Left lung (tissue), 10 donors: ENCODE data around the gene KCNMB2. TPM values are rescaled to one million over a fixed set of nuclear protein-coding genes. Genes with fewer than 3 reads are reported as not detected.

Experiments
- ATAC-seq: fragments of 200-7000 bp; cut with Tn5 transposase; one replicate; pipeline ENCODE4 v1.9.1; 2020; ENCODE audit warnings: moderate library complexity
- DNase-seq, 4 donors: peaks; one replicate each; pipeline ENCODE4 v3.0.0-alpha.2; 2013 to 2020
- H3K27ac ChIP-seq, 2 donors: fragments of 200-600 bp; sonication (generic) in 1 of 2; one replicate each; pipeline versions ENCODE4 v1.5.0 to v1.8.0; 2020 to 2021
- H3K27me3 ChIP-seq, 2 donors: fragments of 200-600 bp; sonication (generic) in 1 of 2; one replicate each; pipeline versions ENCODE4 v1.5.0 to v1.8.0; 2020 to 2021
- H3K36me3 ChIP-seq, 2 donors: fragments of 200-600 bp; sonication (generic) in 1 of 2; one replicate each; pipeline versions ENCODE4 v1.5.0 to v1.8.0; 2020 to 2021
- H3K4me1 ChIP-seq, 2 donors: fragments of 200-600 bp; one replicate each; pipeline ENCODE4 v1.8.0; 2021
- H3K4me3 ChIP-seq, 2 donors: fragments of 200-600 bp; sonication (generic) in 1 of 2; one replicate each; pipeline versions ENCODE4 v1.5.0 to v1.8.0; 2020 to 2021; ENCODE audit warnings: mild to moderate bottlenecking in 1 of 2
- H3K9me3 ChIP-seq, 2 donors: fragments of 200-600 bp; sonication (generic) in 1 of 2; one replicate each; pipeline versions ENCODE4 v1.5.0 to v1.8.0; 2020 to 2021
- intact Hi-C, 2 donors: fragments of 100-400 bp; cut with DNase I; formaldehyde crosslinking; loops; one replicate each; pipeline versions ENCODE4 v1.11.2 to v1.14.2; 2022
- polyA plus RNA-seq, 6 donors: library from polyadenylated mRNA; unstranded; fragments of 120-200 nt; gene quantifications; one replicate each; pipeline ENCODE4 v1.2.1, GENCODE V29; 2013; ENCODE audit not compliant: insufficient read length in 6 of 6
- total RNA-seq, 2 donors: library from RNA; stranded (reverse); fragmentation: NEBNext Ultra II Directional; extraction: Animal tissue kit (Norgen Biotek cat#: 25700); gene quantifications; one replicate each; pipeline ENCODE4 v1.2.1, GENCODE V29; 2021
- TF ChIP-seq, protein P1 (sequence below), 2 donors: fragments of 200-600 bp; sonication (generic) in 1 of 2; IDR thresholded peaks; one replicate each; pipeline versions ENCODE4 v1.5.0 to v1.8.0; 2021; ENCODE audit warnings: antibody characterized with exemption in 2 of 2
- donor health status: DM: no; HTN: yes; CAD: no.
- donor health status: DM: no; HTN: no; CAD: no.

Gene KCNMB2
- total and polyA plus RNA-seq, 8 donors = 0.45 to 16.9 (median 12.1) TPM

DNA sequence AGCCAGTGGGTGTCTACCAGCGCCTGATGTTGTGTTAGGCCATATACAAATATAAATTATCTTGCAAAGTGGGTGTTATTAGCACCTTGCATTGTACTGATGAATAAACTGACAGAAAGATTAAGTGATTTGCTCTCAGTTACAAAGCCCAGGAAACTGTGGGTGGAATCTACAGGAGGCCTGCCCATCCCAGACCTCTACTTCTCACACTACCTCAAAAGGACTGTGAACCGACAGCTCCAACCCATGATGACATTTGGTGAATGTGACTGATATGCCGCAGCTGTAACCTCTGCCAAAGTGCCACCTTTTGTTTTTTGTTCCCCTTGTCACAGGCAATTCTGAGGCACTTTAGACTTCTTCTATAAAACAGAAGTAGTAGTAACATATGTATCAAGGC is 43.7 kb upstream of the KCNMB2 start:
- TF ChIP-seq, protein P1, sequence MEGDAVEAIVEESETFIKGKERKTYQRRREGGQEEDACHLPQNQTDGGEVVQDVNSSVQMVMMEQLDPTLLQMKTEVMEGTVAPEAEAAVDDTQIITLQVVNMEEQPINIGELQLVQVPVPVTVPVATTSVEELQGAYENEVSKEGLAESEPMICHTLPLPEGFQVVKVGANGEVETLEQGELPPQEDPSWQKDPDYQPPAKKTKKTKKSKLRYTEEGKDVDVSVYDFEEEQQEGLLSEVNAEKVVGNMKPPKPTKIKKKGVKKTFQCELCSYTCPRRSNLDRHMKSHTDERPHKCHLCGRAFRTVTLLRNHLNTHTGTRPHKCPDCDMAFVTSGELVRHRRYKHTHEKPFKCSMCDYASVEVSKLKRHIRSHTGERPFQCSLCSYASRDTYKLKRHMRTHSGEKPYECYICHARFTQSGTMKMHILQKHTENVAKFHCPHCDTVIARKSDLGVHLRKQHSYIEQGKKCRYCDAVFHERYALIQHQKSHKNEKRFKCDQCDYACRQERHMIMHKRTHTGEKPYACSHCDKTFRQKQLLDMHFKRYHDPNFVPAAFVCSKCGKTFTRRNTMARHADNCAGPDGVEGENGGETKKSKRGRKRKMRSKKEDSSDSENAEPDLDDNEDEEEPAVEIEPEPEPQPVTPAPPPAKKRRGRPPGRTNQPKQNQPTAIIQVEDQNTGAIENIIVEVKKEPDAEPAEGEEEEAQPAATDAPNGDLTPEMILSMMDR (IDR thresholded peaks at IDR 0.05) = no peak
- no peaks in the 10 kb centered on the region for H3K27me3 ChIP-seq
- intact Hi-C loops = no loop called here
- peaks cover 0 to 7% of the 10 kb centered on the region in 2 donors for H3K9me3 ChIP-seq
- ATAC-seq = no peak
- DNase-seq = no peak
- H3K4me1 ChIP-seq = no peaks in the 10 kb centered on the region
- H3K27ac ChIP-seq = no peak overlapping the region
- no peaks in the 10 kb centered on the region for H3K36me3 ChIP-seq
- H3K4me3 ChIP-seq = no peak overlapping the region

DNA sequence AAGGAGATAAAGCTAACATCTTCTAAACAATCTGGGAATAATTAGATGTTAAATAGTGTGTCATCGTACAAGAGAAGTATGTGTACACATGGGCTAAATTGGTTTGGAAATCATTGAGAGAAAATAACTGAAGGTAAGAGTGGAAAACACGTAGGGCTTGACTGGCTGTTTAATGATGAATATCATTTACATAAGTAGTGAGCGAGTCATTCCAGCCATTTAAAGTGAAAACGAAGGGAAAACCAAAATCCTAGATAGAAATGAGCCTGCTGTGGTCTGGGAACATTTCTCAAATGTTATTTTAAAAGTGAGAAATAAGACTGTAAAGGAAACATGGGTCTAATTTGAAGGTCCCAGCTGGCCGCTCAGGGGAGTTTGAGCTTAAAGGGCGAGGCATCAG is 41.9 kb upstream of the KCNMB2 start:
- peaks cover 0 to 7% of the 10 kb centered on the region in 2 donors for H3K9me3 ChIP-seq
- no peak for DNase-seq
- no peak overlapping the region for H3K27ac ChIP-seq
- H3K36me3 ChIP-seq = no peaks in the 10 kb centered on the region
- H3K4me1 ChIP-seq = no peaks in the 10 kb centered on the region
- TF ChIP-seq, protein P1 (IDR thresholded peaks at IDR 0.05) = no peak
- no peak overlapping the region for H3K4me3 ChIP-seq
- no peaks in the 10 kb centered on the region for H3K27me3 ChIP-seq
- no peak for ATAC-seq
- intact Hi-C loops = no loop called here

DNA sequence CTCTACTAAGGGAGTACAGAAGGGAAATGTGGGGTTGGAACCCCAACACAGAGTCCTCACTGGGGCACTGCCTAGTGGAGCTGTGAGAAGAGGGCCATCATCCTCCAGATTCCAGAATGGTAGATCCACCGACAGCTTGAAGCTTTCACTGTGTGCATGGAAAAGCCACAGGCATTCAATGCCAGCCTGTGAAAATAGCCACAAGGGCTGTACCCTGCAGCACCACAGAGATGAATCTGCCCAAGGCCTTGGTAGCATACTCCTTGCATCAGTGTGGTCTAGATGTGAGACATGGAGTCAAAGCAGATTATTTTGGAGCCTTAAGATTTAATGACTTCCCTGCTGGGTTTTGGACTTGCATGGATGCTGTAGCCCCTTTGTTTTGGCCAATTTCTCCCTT is 39.3 kb upstream of the KCNMB2 start:
- no peak for ATAC-seq
- intact Hi-C loops = no loop called here

DNA sequence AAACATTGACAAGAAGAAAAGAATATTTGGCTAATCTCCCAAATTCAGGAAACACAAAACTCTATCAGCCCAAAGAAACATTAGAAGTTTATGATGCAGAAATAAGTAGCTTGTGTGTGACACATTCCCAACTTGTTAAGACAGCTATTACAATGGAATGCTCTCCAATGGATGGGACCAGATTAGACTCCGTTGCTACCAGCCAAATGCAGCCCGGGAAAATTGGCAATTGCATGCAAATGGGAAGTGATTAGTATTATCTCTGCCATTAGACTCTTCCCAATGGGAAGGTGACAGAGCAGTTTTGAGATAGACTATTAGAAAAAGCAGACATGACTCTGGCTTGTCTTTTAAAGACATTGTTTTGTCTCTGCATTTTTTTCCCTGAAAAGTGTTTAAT is 37.4 kb upstream of the KCNMB2 start:
- Histone ChIP-seq H3K36me3 (no peaks in the 10 kb centered on the region), H3K4me3 (no peak overlapping the region), H3K4me1 (no peaks in the 10 kb centered on the region), H3K9me3 (peaks cover 0 to 7% of the 10 kb centered on the region in 2 donors), H3K27ac (no peak overlapping the region), H3K27me3 (no peaks in the 10 kb centered on the region)
- DNase-seq = no peak
- intact Hi-C loops = no loop called here
- TF ChIP-seq, protein P1 (IDR thresholded peaks at IDR 0.05) = no peak
- ATAC-seq = no peak

More for the DNA sequence above, 39.3 kb upstream of the KCNMB2 start:
- no peaks in the 10 kb centered on the region for H3K4me1 ChIP-seq
- no peaks in the 10 kb centered on the region for H3K36me3 ChIP-seq
- H3K4me3 ChIP-seq = no peak overlapping the region
- TF ChIP-seq, protein P1 (IDR thresholded peaks at IDR 0.05) = no peak
- no peak overlapping the region for H3K27ac ChIP-seq
- H3K27me3 ChIP-seq = no peaks in the 10 kb centered on the region
- no peak for DNase-seq
- peaks cover 0 to 7% of the 10 kb centered on the region in 2 donors for H3K9me3 ChIP-seq

DNA sequence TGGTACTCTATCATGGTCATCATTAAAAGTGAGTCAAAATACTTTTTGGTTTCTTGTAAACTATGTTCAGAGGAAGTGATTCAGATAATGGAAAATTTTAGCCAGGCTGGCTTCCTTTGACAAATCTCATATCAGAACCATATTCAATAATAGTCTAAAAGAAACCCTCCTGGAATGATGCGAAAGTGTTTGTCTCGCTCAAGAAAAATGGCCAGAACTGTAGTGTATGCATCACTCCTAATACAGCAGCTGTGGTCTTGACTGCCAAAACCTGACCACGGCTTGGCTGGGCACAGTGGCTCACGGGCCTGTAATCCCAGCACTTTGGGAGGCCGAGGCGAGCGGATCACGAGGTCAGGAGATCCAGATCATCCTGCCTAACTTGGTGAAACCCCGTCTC is 35.6 kb upstream of the KCNMB2 start:
- H3K36me3 ChIP-seq = no peaks in the 10 kb centered on the region
- no peak overlapping the region for H3K27ac ChIP-seq
- peaks cover 0 to 7% of the 10 kb centered on the region in 2 donors for H3K9me3 ChIP-seq
- H3K4me1 ChIP-seq = no peaks in the 10 kb centered on the region
- intact Hi-C loops = no loop called here
- no peak for ATAC-seq
- no peak overlapping the region for H3K4me3 ChIP-seq
- H3K27me3 ChIP-seq = no peaks in the 10 kb centered on the region
- TF ChIP-seq, protein P1 (IDR thresholded peaks at IDR 0.05) = no peak
- no peak for DNase-seq
